ENCODE data around the gene SAE1. TPM values are rescaled to one million over a fixed set of nuclear protein-coding genes. Genes with fewer than 3 reads are reported as not detected.

Gene SAE1
- total RNA-seq, 1 donor from 2014 or later: 305 TPM

DNA sequence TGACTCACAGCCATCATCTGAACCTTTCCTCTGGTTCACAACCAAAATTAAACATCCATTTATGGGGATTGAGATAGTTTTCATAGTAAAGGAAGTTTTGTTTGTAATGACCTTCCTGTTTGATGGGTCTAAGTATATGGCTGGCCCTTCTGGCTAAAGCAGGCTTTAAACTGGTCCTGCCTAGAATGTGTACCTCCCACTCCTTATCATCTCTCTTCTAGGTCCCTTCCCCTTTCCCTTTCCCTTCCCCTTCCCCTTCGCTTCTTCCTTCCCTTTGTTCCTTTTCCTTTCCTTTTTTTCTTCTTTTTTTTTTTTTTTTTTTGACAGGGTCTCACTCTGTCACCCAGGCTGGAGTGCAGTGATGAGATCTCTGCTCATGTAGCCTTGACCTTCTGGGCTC is 64.8 kb downstream of the SAE1 start:
- H3K9me3 ChIP-seq (ENCODE audit: low read depth): no peaks in the 10 kb centered on the region
- DNase-seq (ENCODE audit: low spot score): no peak
- Mint-ChIP-seq H3K36me3 (peaks cover 24% of the 10 kb centered on the region), H3K9me3 (no peaks in the 10 kb centered on the region), H3K4me3 (no peak overlapping the region), H3K4me1 (peaks cover 6% of the 10 kb centered on the region), H3K27me3 (ENCODE audit: insufficient read depth, low read depth) (peaks cover 2% of the 10 kb centered on the region), H3K27ac (no peak overlapping the region)
- H3K4me2 ChIP-seq: no peak overlapping the region
- H3K4me1 ChIP-seq: no peaks in the 10 kb centered on the region
- H2AFZ ChIP-seq (replicated peaks): no peak overlapping the region
- no peak for TF ChIP-seq EZH2phosphoT487 (IDR thresholded peaks at IDR 0.05)
- TF ChIP-seq EZH2 (IDR thresholded peaks at IDR 0.05): no peak
- TF ChIP-seq, protein P1, sequence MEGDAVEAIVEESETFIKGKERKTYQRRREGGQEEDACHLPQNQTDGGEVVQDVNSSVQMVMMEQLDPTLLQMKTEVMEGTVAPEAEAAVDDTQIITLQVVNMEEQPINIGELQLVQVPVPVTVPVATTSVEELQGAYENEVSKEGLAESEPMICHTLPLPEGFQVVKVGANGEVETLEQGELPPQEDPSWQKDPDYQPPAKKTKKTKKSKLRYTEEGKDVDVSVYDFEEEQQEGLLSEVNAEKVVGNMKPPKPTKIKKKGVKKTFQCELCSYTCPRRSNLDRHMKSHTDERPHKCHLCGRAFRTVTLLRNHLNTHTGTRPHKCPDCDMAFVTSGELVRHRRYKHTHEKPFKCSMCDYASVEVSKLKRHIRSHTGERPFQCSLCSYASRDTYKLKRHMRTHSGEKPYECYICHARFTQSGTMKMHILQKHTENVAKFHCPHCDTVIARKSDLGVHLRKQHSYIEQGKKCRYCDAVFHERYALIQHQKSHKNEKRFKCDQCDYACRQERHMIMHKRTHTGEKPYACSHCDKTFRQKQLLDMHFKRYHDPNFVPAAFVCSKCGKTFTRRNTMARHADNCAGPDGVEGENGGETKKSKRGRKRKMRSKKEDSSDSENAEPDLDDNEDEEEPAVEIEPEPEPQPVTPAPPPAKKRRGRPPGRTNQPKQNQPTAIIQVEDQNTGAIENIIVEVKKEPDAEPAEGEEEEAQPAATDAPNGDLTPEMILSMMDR (IDR thresholded peaks at IDR 0.05): no peak
- H3K27me3 ChIP-seq: no peaks in the 10 kb centered on the region
- no peak overlapping the region for H3K27ac ChIP-seq
- H3K4me3 ChIP-seq: no peak overlapping the region
- H3K36me3 ChIP-seq: peaks cover 6% of the 10 kb centered on the region
- peaks cover 19% of the 10 kb centered on the region for H4K20me1 ChIP-seq (ENCODE audit: low read depth)
- H3K79me2 ChIP-seq (ENCODE audit: low read depth): peaks cover 26% of the 10 kb centered on the region
- H3K9ac ChIP-seq: no peak overlapping the region
- H3F3A ChIP-seq (ENCODE audit: low read depth): peaks cover 2% of the 10 kb centered on the region

DNA sequence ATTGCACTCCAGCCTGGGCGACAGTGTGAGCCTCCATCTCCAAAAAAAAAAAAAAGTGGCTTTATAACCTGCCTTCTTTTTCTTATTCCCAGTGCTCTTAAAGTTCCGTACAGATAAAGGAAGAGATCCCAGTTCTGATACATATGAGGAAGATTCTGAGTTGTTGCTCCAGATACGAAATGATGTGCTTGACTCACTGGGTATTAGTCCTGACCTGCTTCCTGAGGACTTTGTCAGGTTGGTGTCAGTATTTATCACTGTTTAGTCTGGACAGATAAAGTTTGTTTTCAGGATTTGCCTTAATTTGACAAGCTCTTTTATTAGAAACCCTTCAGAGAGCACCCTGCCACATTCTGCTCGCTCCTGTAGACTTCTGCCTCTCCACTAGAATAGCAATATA is 66.5 kb downstream of the SAE1 start:
- Mint-ChIP-seq H3K27me3 (ENCODE audit: insufficient read depth, low read depth) (peaks cover 2% of the 10 kb centered on the region), H3K36me3 (peaks cover 23% of the 10 kb centered on the region), H3K4me3 (no peak overlapping the region), H3K9me3 (no peaks in the 10 kb centered on the region), H3K4me1 (no peaks in the 10 kb centered on the region), H3K27ac (no peak overlapping the region)
- Histone ChIP-seq H3K9me3 (ENCODE audit: low read depth) (no peaks in the 10 kb centered on the region), H3K79me2 (ENCODE audit: low read depth) (peaks cover 12% of the 10 kb centered on the region), H3K9ac (no peak overlapping the region), H3K27ac (no peak overlapping the region), H4K20me1 (ENCODE audit: low read depth) (peaks cover 12% of the 10 kb centered on the region), H3F3A (ENCODE audit: low read depth) (peaks cover 2% of the 10 kb centered on the region), H3K4me3 (no peak overlapping the region), H2AFZ (replicated peaks) (no peak overlapping the region), H3K4me2 (no peak overlapping the region), H3K36me3 (peaks cover 6% of the 10 kb centered on the region), H3K4me1 (no peaks in the 10 kb centered on the region), H3K27me3 (no peaks in the 10 kb centered on the region)
- DNase-seq (ENCODE audit: low spot score): no peak
- TF ChIP-seq EZH2 (IDR thresholded peaks at IDR 0.05) (no peak), EZH2phosphoT487 (IDR thresholded peaks at IDR 0.05) (no peak)
- TF ChIP-seq, protein P1 (IDR thresholded peaks at IDR 0.05): no peak

DNA sequence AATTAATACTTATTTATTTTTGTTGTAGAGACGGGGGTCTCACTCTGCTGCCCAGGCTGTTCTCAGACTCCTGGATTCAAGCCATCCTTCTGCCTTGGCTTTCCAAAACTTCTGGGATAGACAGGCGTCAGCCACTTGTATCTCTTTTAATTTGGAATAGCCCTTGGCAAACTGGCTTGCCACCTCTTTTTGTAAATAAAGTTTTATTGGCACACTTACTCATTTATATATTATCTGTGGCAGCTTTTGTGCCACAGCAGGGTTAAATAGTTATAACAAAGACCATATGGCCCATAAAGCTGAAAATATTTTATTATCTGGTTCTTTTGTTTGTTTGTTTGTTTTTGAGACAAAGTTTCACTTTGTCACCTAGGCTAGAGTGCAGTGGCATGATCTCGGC is 69.9 kb downstream of the SAE1 start:
- H3K79me2 ChIP-seq (ENCODE audit: low read depth): no peaks in the 10 kb centered on the region
- H3K9me3 ChIP-seq (ENCODE audit: low read depth): no peaks in the 10 kb centered on the region
- H3K27ac ChIP-seq: no peak overlapping the region
- H3K36me3 ChIP-seq: peaks cover 6% of the 10 kb centered on the region
- H3K4me1 Mint-ChIP-seq: no peaks in the 10 kb centered on the region
- no peaks in the 10 kb centered on the region for H3K27me3 ChIP-seq
- no peak overlapping the region for H3K4me3 ChIP-seq
- TF ChIP-seq EZH2phosphoT487 (IDR thresholded peaks at IDR 0.05): no peak
- TF ChIP-seq, protein P1 (IDR thresholded peaks at IDR 0.05): no peak
- TF ChIP-seq EZH2 (IDR thresholded peaks at IDR 0.05): no peak
- H3K9me3 Mint-ChIP-seq: no peaks in the 10 kb centered on the region
- no peak overlapping the region for H3K4me3 Mint-ChIP-seq
- no peak overlapping the region for H3K9ac ChIP-seq
- no peak for DNase-seq (ENCODE audit: low spot score)
- H3K4me1 ChIP-seq: no peaks in the 10 kb centered on the region
- H3F3A ChIP-seq (ENCODE audit: low read depth): peaks cover 8% of the 10 kb centered on the region
- peaks cover 31% of the 10 kb centered on the region for H3K36me3 Mint-ChIP-seq
- peaks cover 5% of the 10 kb centered on the region for H4K20me1 ChIP-seq (ENCODE audit: low read depth)
- H3K4me2 ChIP-seq: no peak overlapping the region
- no peak overlapping the region for H3K27ac Mint-ChIP-seq
- no peaks in the 10 kb centered on the region for H3K27me3 Mint-ChIP-seq (ENCODE audit: insufficient read depth, low read depth)
- no peak overlapping the region for H2AFZ ChIP-seq (replicated peaks)
